Prostate gland (tissue), 2 donors: ENCODE measurements around the gene NOTCH1. TPM values are rescaled to one million over a fixed set of nuclear protein-coding genes. Genes with fewer than 3 reads are reported as not detected.

Source experiments
- DNase-seq: peaks from one replicate; pipeline ENCODE4 v3.0.0-alpha.2; 2019; ENCODE audit warnings: low spot score
- H3K27ac ChIP-seq, 2 donors: fragments of 200-600 bp; sonication (generic); 2 replicates each; pipeline ENCODE4 v1.5.1; 2017 to 2019
- H3K27me3 ChIP-seq: fragments of 200-600 bp; sonication (generic); replicated peaks from 2 replicates; pipeline ENCODE4 v1.5.1; 2019; ENCODE audit not compliant: insufficient read depth
- H3K36me3 ChIP-seq, 2 donors: fragments of 200-600 bp; sonication (generic); 1 replicate in 1 of 2; 2 replicates in 1 of 2; pipeline versions ENCODE4 v1.5.1 to v1.8.1; 2017 to 2019
- H3K4me1 ChIP-seq: fragments of 200-600 bp; sonication (generic); replicated peaks from 2 replicates; pipeline ENCODE4 v1.5.1; 2019
- H3K4me3 ChIP-seq, 2 donors: fragments of 200-600 bp; sonication (generic); 2 replicates each; pipeline ENCODE4 v1.5.1; 2017 to 2019
- H3K9me3 ChIP-seq: fragments of 200-600 bp; sonication (generic); 2 replicates; pipeline ENCODE4 v1.5.1; 2017
- POLR2A ChIP-seq: fragments of 450-650 bp; IDR thresholded peaks from one replicate; pipeline ENCODE4 v1.6.1; 2016; ENCODE audit warnings: antibody characterized with exemption, mild to moderate bottlenecking
- POLR2AphosphoS5 ChIP-seq: sonication (generic); formaldehyde crosslinking; IDR thresholded peaks from one replicate; pipeline ENCODE4 v1.6.1; 2017; ENCODE audit warnings: antibody characterized with exemption
- WGBS: methylation state at CpG from one replicate; pipeline ENCODE4 v1.1.5; 2018; 5-methylcytosine and 5-hydroxymethylcytosine counted together
- intact Hi-C: fragments of 100-400 bp; cut with DNase I; formaldehyde crosslinking; loops from one replicate; pipeline ENCODE4 v1.14.2; 2022
- microRNA-seq: library from miRNA; unstranded; fragments of <30 nt; microRNA quantifications from one replicate; pipeline ENCODE4, GENCODE V29; 2016
- small RNA-seq, 2 donors: library from RNA; depleted of rRNA; stranded (forward); fragments of <200 nt; gene quantifications; one replicate each; pipeline ENCODE3, GENCODE V24; 2016
- total RNA-seq, 2 donors: library from RNA; depleted of rRNA; stranded (reverse); fragments of >200 nt; gene quantifications; one replicate each; pipeline ENCODE4 v1.1.0, GENCODE V29; 2016
- TF ChIP-seq, protein P1 (sequence below), 4 experiments: fragments of 200-600 bp in 2 of 4; fragments of 450-650 bp in 2 of 4; sonication (generic) in 2 of 4; IDR thresholded peaks; 1 replicate in 3 of 4; 2 replicates in 1 of 4; pipeline ENCODE4 v1.5.1; 2016 to 2019; ENCODE audit warnings: antibody characterized with exemption in 4 of 4, mild to moderate bottlenecking in 2 of 4, moderate library complexity in 2 of 4

The NOTCH1 gene
- total RNA-seq, 2 donors from 2014 or later, result 38.0 to 63.3 TPM

- peaks cover 10 to 41% of the 10 kb centered on the region in 2 donors for H3K36me3 ChIP-seq
- intact Hi-C loops, result no loop called here
- no peak overlapping the region for H3K4me3 ChIP-seq
- H3K9me3 ChIP-seq, result no peaks in the 10 kb centered on the region
- TF ChIP-seq, protein P1, sequence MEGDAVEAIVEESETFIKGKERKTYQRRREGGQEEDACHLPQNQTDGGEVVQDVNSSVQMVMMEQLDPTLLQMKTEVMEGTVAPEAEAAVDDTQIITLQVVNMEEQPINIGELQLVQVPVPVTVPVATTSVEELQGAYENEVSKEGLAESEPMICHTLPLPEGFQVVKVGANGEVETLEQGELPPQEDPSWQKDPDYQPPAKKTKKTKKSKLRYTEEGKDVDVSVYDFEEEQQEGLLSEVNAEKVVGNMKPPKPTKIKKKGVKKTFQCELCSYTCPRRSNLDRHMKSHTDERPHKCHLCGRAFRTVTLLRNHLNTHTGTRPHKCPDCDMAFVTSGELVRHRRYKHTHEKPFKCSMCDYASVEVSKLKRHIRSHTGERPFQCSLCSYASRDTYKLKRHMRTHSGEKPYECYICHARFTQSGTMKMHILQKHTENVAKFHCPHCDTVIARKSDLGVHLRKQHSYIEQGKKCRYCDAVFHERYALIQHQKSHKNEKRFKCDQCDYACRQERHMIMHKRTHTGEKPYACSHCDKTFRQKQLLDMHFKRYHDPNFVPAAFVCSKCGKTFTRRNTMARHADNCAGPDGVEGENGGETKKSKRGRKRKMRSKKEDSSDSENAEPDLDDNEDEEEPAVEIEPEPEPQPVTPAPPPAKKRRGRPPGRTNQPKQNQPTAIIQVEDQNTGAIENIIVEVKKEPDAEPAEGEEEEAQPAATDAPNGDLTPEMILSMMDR (IDR thresholded peaks at IDR 0.05), result no peak
- no peak for TF ChIP-seq POLR2AphosphoS5
- TF ChIP-seq POLR2A, result no peak
- no peaks in the 10 kb centered on the region for H3K4me1 ChIP-seq
- 86% methylated on average over 3 of the region's 3 CpGs for WGBS
- no peak for DNase-seq
- no peak overlapping the region for H3K27ac ChIP-seq
- H3K27me3 ChIP-seq, result no peaks in the 10 kb centered on the region
Measured at GRCh38 chr9:136448655-136449054, 97.2 kb downstream of the NOTCH1 start.

DNA sequence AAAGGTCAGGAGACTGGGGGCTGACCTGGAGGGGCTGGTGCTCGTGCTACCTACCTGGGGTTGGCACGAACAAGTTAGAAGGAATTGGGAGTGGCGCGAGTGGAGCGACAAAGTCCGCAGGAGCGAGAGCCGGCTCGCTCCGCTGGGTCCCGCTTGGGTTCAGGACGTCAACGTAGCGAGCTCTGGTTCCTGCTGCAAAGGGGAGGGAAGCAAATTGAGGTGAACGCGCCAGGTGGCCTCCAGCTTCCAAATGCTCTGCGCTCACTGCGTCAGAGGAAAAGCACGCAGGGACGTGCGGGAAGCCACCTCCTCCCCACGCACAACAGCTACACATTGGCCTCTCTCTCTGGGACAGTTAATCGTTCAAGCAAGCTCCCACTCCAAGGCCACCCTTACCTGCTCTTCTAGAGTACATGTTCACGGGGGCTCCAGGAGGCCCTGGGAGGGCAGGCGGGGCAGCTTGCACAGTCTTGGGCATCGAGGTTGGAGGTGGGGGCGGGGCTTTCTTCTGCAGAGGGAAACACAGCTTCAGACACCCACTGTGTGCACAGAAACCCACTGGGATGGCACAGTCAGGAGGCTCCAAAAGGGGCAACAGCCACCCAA lies 98.6 kb downstream of the NOTCH1 start:
- TF ChIP-seq, protein P1 (IDR thresholded peaks at IDR 0.05), result no peak
- TF ChIP-seq POLR2A, result no peak
- no peak for TF ChIP-seq POLR2AphosphoS5
- Histone ChIP-seq H3K27me3 (no peaks in the 10 kb centered on the region), H3K4me1 (no peaks in the 10 kb centered on the region), H3K4me3 (no peak overlapping the region), H3K36me3 (peaks cover 13 to 41% of the 10 kb centered on the region in 2 donors), H3K9me3 (no peaks in the 10 kb centered on the region), H3K27ac (no peak overlapping the region)
- no peak for DNase-seq
- WGBS, result 92% methylated on average over 27 of the region's 27 CpGs
- intact Hi-C loops, result no loop called here

DNA sequence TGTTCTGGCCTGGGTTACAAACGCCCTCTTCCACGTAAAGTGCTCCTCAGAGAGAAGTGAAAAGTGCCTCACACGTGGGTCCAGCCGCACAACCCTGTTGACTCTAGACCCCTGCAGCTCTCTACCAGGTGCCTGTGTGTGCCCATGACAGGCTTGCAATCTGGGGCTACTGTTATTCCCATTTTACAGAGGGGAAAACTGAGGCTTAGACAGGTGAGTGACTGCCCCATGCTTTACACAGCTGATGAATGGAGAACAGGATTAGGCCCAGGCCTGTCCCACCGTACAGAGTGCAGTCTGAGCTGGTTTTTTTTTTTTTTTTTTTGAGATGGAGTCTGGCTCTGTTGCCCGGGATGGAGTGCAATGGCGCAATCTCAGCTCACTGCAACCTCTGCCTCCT lies 100.0 kb downstream of the NOTCH1 start:
- no peak overlapping the region for H3K27ac ChIP-seq
- intact Hi-C loops, result no loop called here
- H3K4me3 ChIP-seq, result no peak overlapping the region
- 92% methylated on average over 7 of the region's 7 CpGs for WGBS
- no peaks in the 10 kb centered on the region for H3K27me3 ChIP-seq
- TF ChIP-seq POLR2AphosphoS5 (no peak), POLR2A (no peak)
- TF ChIP-seq, protein P1 (IDR thresholded peaks at IDR 0.05), result no peak
- no peaks in the 10 kb centered on the region for H3K9me3 ChIP-seq
- H3K36me3 ChIP-seq, result peaks cover 21 to 29% of the 10 kb centered on the region in 2 donors
- DNase-seq, result no peak
- H3K4me1 ChIP-seq, result no peaks in the 10 kb centered on the region

Small RNA genes within 50 kb of the gene (microRNA-seq; reads per million reads assigned to microRNA genes)
- gene MIR4673 (not detected), gene MIR4674 (0.42 reads per million)

Small RNA genes within 50 kb of the gene (small RNA-seq; reads per million reads assigned to genes)
- gene MIR4673 (0 reads per million in 2 donors), gene MIR4674 (0 reads per million in 2 donors)

Other genes with a start within 250 kb of the NOTCH1 start
- gene CCDC187, start 242.0 kb downstream of the NOTCH1 start, total RNA-seq, result 1 to 10 TPM in 1 of 2 donors, not detected in 1; 1.2 TPM
- 10 to 100 TPM; 11.3 to 89.2 TPM for gene GPSM1, start 218.5 kb downstream of the NOTCH1 start, total RNA-seq
- 10 to 100 TPM; 37.6 to 64.3 TPM for gene DNLZ, start 182.3 kb downstream of the NOTCH1 start, total RNA-seq
- gene CARD9, start 172.4 kb downstream of the NOTCH1 start, total RNA-seq, result 1 to 10 TPM; 1.5 to 3.4 TPM
- gene SNAPC4, start 145.9 kb downstream of the NOTCH1 start, total RNA-seq, result 10 to 100 TPM in 1 of 2 donors, 1 to 10 TPM in 1; 8.6 to 22.2 TPM
- 10 to 100 TPM; 19.9 to 52.5 TPM for gene ENTR1, start 135.4 kb downstream of the NOTCH1 start, total RNA-seq
- 10 to 100 TPM; 29.2 to 58.7 TPM for gene PMPCA, start 135.4 kb downstream of the NOTCH1 start, total RNA-seq
- gene INPP5E, start 106.2 kb downstream of the NOTCH1 start, total RNA-seq, result 10 to 100 TPM; 10.7 to 22.7 TPM
- 100 to 1,000 TPM in 1 of 2 donors, 10 to 100 TPM in 1; 94.7 to 111 TPM for gene SEC16A, start 63.0 kb downstream of the NOTCH1 start, total RNA-seq
- gene EGFL7, start 116.9 kb upstream of the NOTCH1 start, total RNA-seq, result 100 to 1,000 TPM in 1 of 2 donors, 10 to 100 TPM in 1; 49.3 to 118 TPM
- gene AGPAT2, start 141.4 kb upstream of the NOTCH1 start, total RNA-seq, result 10 to 100 TPM; 44.9 to 50.0 TPM
- gene DIPK1B, start 166.5 kb upstream of the NOTCH1 start, total RNA-seq, result 10 to 100 TPM; 18.9 to 27.8 TPM
- 10 to 100 TPM in 1 of 2 donors, 1 to 10 TPM in 1; 3.9 to 14.8 TPM for gene LCN10, start 196.9 kb upstream of the NOTCH1 start, total RNA-seq
- gene LCN6, start 202.5 kb upstream of the NOTCH1 start, total RNA-seq, result 10 to 100 TPM in 1 of 2 donors, 1 to 10 TPM in 1; 7.8 to 16.2 TPM
- not detected for gene LCN8, start 212.2 kb upstream of the NOTCH1 start, total RNA-seq
- gene LCN15, start 218.5 kb upstream of the NOTCH1 start, total RNA-seq, result under 1 TPM in 1 of 2 donors, not detected in 1; 0.40 TPM
- 100 to 1,000 TPM; 181 to 335 TPM for gene TMEM141, start 245.3 kb upstream of the NOTCH1 start, total RNA-seq